ENCODE results near the gene MAT1A.

MAT1A gene

GRCh38 chr10:80277016-80277415 is 12.4 kb downstream of the MAT1A start:
- Mint-ChIP-seq H3K36me3 (ENCODE audit: low read depth) (no peaks in the 10 kb centered on the region), H3K9me3 (no peaks in the 10 kb centered on the region)

GRCh38 chr10:80276335-80276734 is 13.1 kb downstream of the MAT1A start:
- Mint-ChIP-seq H3K27ac (no peak overlapping the region), H3K4me3 (no peak overlapping the region), H3K36me3 (ENCODE audit: low read depth) (no peaks in the 10 kb centered on the region), H3K9me3 (no peaks in the 10 kb centered on the region), H3K4me1 (no peaks in the 10 kb centered on the region), H3K27me3 (ENCODE audit: low read depth) (peaks cover 8% of the 10 kb centered on the region)
- no peak for TF ChIP-seq CTCF (IDR thresholded peaks at IDR 0.05; ENCODE audit: unreplicated experiment in 3 of 3)

More at GRCh38 chr10:80277016-80277415, 12.4 kb downstream of the MAT1A start:
- H3K4me1 Mint-ChIP-seq, result peaks cover 7% of the 10 kb centered on the region
- H3K27me3 Mint-ChIP-seq (ENCODE audit: low read depth), result peaks cover 7% of the 10 kb centered on the region
- no peak overlapping the region for H3K27ac Mint-ChIP-seq
- no peak for TF ChIP-seq CTCF (IDR thresholded peaks at IDR 0.05; ENCODE audit: unreplicated experiment in 3 of 3)
- H3K4me3 Mint-ChIP-seq, result no peak overlapping the region

- no peak overlapping the region for H3K4me3 Mint-ChIP-seq
- H3K4me1 Mint-ChIP-seq, result no peaks in the 10 kb centered on the region
- H3K27ac Mint-ChIP-seq, result no peak overlapping the region
- no peak for TF ChIP-seq CTCF (IDR thresholded peaks at IDR 0.05; ENCODE audit: unreplicated experiment in 3 of 3)
- no peaks in the 10 kb centered on the region for H3K9me3 Mint-ChIP-seq
- H3K36me3 Mint-ChIP-seq (ENCODE audit: low read depth), result no peaks in the 10 kb centered on the region
- peaks cover 10% of the 10 kb centered on the region for H3K27me3 Mint-ChIP-seq (ENCODE audit: low read depth)
Observed at GRCh38 chr10:80275756-80276155, 13.7 kb downstream of the MAT1A start.

GRCh38 chr10:80275135-80275498 is 14.3 kb downstream of the MAT1A start:
- Mint-ChIP-seq H3K9me3 (no peaks in the 10 kb centered on the region), H3K36me3 (ENCODE audit: low read depth) (no peaks in the 10 kb centered on the region)

GRCh38 chr10:80274396-80275134 is 14.9 kb downstream of the MAT1A start:
- Mint-ChIP-seq H3K36me3 (ENCODE audit: low read depth) (no peaks in the 10 kb centered on the region), H3K9me3 (no peaks in the 10 kb centered on the region), H3K27ac (no peak overlapping the region), H3K4me1 (no peaks in the 10 kb centered on the region), H3K4me3 (no peak overlapping the region), H3K27me3 (ENCODE audit: low read depth) (peaks cover 10% of the 10 kb centered on the region)
- TF ChIP-seq CTCF (IDR thresholded peaks at IDR 0.05; ENCODE audit: unreplicated experiment in 3 of 3), result no peak

More at GRCh38 chr10:80275135-80275498, 14.3 kb downstream of the MAT1A start:
- Mint-ChIP-seq H3K4me3 (no peak overlapping the region), H3K27ac (no peak overlapping the region), H3K27me3 (ENCODE audit: low read depth) (peaks cover 10% of the 10 kb centered on the region), H3K4me1 (no peaks in the 10 kb centered on the region)
- TF ChIP-seq CTCF (IDR thresholded peaks at IDR 0.05; ENCODE audit: unreplicated experiment in 3 of 3), result no peak

All from nephron (organoid).